Bronchial epithelial cell (primary cell): ENCODE results near the gene ELOVL5. TPM values are rescaled to one million over a fixed set of nuclear protein-coding genes. Genes with fewer than 3 reads are reported as not detected.

Experiments
- DNase-seq: peaks from one replicate; pipeline ENCODE4 v3.0.0-alpha.2; 2010; ENCODE audit warnings: low read depth
- FAIRE-seq: peaks from 2 replicates; lab custom pipeline; 2011; peaks lifted over from hg19 to GRCh38; lab: Jason Lieb, UNC
- H3K27me3 ChIP-seq: 2 replicates; pipeline ENCODE4 v1.5.1; 2011; ENCODE audit warnings: low read length; ENCODE audit not compliant: control insufficient read depth, insufficient read depth
- H3K36me3 ChIP-seq: 2 replicates; pipeline ENCODE4 v1.5.1; 2011; ENCODE audit warnings: low read length; ENCODE audit not compliant: control insufficient read depth, insufficient read depth
- H3K4me3 ChIP-seq: 2 replicates; pipeline ENCODE4 v1.5.1; 2011; ENCODE audit warnings: mild to moderate bottlenecking, low read depth, low read length, control low read depth
- CTCF ChIP-seq: IDR thresholded peaks from 2 replicates; pipeline ENCODE4 v1.5.1; 2011; ENCODE audit warnings: mild to moderate bottlenecking, moderate library complexity, low read length, control low read depth, inconsistent platforms; ENCODE audit not compliant: insufficient read depth, severe bottlenecking
- total RNA-seq: library from RNA; depleted of rRNA; stranded (reverse); fragments of >200 nt; gene quantifications from 2 replicates; pipeline ENCODE4 v1.2.1, GENCODE V29; 2014

The ELOVL5 gene
- total RNA-seq, 1 donor from 2014 or later = 42.1 TPM

DNA sequence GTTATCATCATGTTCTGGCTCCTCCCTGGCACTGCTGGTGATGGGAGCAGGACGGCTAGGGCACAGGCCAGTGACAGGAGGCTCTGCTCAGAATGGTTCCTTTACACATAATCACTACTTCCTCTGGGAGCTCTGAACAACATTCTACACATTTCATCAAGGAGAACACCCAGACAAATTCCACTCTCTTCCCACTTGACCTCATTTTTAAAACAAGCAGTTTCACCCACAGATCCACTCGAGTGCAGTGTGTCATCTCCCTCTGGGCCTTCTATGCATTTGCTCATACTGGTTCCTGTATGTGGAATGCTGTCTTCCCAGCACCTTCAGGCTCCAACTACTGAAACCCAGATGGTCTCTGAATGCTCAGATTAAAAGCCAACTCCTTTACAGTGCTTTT lies 84.8 kb downstream of the ELOVL5 start:
- FAIRE-seq (peak; percentile 40), DNase-seq (no peak)
- H3K4me3 ChIP-seq = no peak overlapping the region
- peaks cover 6% of the 10 kb centered on the region for H3K36me3 ChIP-seq
- no peak for TF ChIP-seq CTCF
- no peaks in the 10 kb centered on the region for H3K27me3 ChIP-seq

- no peak for FAIRE-seq
- no peak for DNase-seq
- no peak overlapping the region for H3K4me3 ChIP-seq
- H3K36me3 ChIP-seq = peaks cover 6% of the 10 kb centered on the region
- no peak for TF ChIP-seq CTCF
- H3K27me3 ChIP-seq = no peaks in the 10 kb centered on the region
These were observed 88.7 kb downstream of the ELOVL5 start for GRCh38 chr6:53259860-53260580.

DNA sequence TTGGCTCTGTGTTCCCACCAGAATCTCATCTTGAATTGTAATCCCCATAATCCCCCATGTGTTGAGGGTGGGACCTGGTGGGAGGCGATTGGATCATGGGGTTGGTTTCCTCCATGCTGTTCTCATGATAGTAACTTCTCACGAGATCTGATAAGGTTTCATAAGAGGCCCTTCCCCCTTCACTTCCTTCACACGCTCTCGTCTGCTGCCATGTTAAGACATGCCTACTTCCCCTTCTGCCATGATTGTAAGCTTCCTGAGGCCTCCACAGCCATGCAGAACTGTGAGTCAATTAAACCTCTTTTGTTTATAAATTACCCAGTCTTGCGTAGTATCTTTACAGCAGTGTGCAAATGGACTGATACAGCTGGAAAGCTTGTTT lies 90.0 kb downstream of the ELOVL5 start:
- FAIRE-seq = no peak
- H3K4me3 ChIP-seq = no peak overlapping the region
- TF ChIP-seq CTCF = no peak
- H3K36me3 ChIP-seq = peaks cover 6% of the 10 kb centered on the region
- DNase-seq = no peak
- H3K27me3 ChIP-seq = no peaks in the 10 kb centered on the region

- Histone ChIP-seq H3K36me3 (peaks cover 6% of the 10 kb centered on the region), H3K4me3 (no peak overlapping the region), H3K27me3 (no peaks in the 10 kb centered on the region)
- TF ChIP-seq CTCF = no peak
- DNase-seq (no peak), FAIRE-seq (no peak)
These were observed 90.5 kb downstream of the ELOVL5 start for GRCh38 chr6:53258076-53258773.

GRCh38 chr6:53257533-53257932 lies 91.2 kb downstream of the ELOVL5 start:
- DNase-seq = no peak
- H3K27me3 ChIP-seq = no peaks in the 10 kb centered on the region
- no peak overlapping the region for H3K4me3 ChIP-seq
- no peak for FAIRE-seq
- H3K36me3 ChIP-seq = peaks cover 6% of the 10 kb centered on the region
- no peak for TF ChIP-seq CTCF
